T-cell (primary cell): Measurements from ENCODE around the gene ATIC. TPM values are rescaled to one million over a fixed set of nuclear protein-coding genes. Genes with fewer than 3 reads are reported as not detected.

Experiments
- ATAC-seq, 4 experiments: fragments of 200-7000 bp in 3 of 4; fragments of 150-1000 bp in 1 of 4; cut with Tn5 transposase; replicated peaks in 1 of 4; 1 replicate in 3 of 4; 2 replicates in 1 of 4; pipeline ENCODE4 v1.10.0; 2021; ENCODE audit warnings: moderate library complexity in 3 of 4, mild to moderate bottlenecking in 2 of 4, moderate number of reproducible peaks in 1 of 4
- CTCF ChIA-PET, 2 donors: fragments of 300-600 bp; sonication (Branson Sonifier 250); formaldehyde crosslinking; loops; one replicate each; lab custom pipeline; 2022; ENCODE audit warnings: antibody characterized with exemption in 2 of 2; lab: Charles Lee
- POLR2A ChIA-PET, 2 donors: fragments of 300-600 bp; sonication (Branson Sonifier 250); formaldehyde crosslinking; loops; one replicate each; lab custom pipeline; 2022; ENCODE audit warnings: antibody characterized with exemption in 2 of 2; lab: Charles Lee
- DNase-seq, 35 experiments: peaks; one replicate each; pipeline versions ENCODE4 v3.0.0 to v3.0.0-alpha.2; 2013 to 2023
- H3K27ac ChIP-seq: one replicate; pipeline ENCODE4 v1.5.1; 2013; ENCODE audit warnings: low read length
- H3K27me3 ChIP-seq, 2 experiments: replicated peaks in 1 of 2; 1 replicate in 1 of 2; 2 replicates in 1 of 2; pipeline versions ENCODE4 v1.6.1 to v1.7.0; 2013; ENCODE audit warnings: low read length in 1 of 2, mixed read lengths in 1 of 2; ENCODE audit not compliant: control insufficient read depth in 2 of 2, insufficient read depth in 2 of 2; ENCODE audit errors: extremely low read depth in 1 of 2
- H3K36me3 ChIP-seq, 2 donors: 1 replicate in 1 of 2; 2 replicates in 1 of 2; pipeline versions ENCODE4 v1.6.1 to v1.7.0; 2013; ENCODE audit warnings: low read length in 1 of 2; ENCODE audit not compliant: control insufficient read depth in 2 of 2, insufficient read depth in 1 of 2; ENCODE audit errors: extremely low read depth in 1 of 2
- H3K4me1 ChIP-seq, 2 experiments: 1 replicate in 1 of 2; 2 replicates in 1 of 2; pipeline versions ENCODE4 v1.6.1 to v1.7.0; 2013; ENCODE audit warnings: low read length in 2 of 2, mixed read lengths in 1 of 2; ENCODE audit not compliant: insufficient read depth in 2 of 2, control insufficient read depth in 1 of 2; ENCODE audit errors: extremely low read depth in 1 of 2
- H3K4me3 ChIP-seq, 2 donors: 1 replicate in 1 of 2; 2 replicates in 1 of 2; pipeline versions ENCODE4 v1.5.1 to v1.7.0; 2013; ENCODE audit warnings: mild to moderate bottlenecking in 2 of 2, low read length in 1 of 2, moderate library complexity in 1 of 2; ENCODE audit not compliant: control insufficient read depth in 1 of 2; ENCODE audit errors: extremely low read depth in 1 of 2
- H3K9me3 ChIP-seq: 2 replicates; pipeline ENCODE4 v1.7.0; 2013
- H3K27ac Mint-ChIP-seq, 2 donors: one replicate each; pipeline ENCODE4 v1.8.0; 2020 to 2021; ENCODE audit warnings: mild to moderate bottlenecking in 2 of 2, mixed read lengths in 2 of 2
- H3K27me3 Mint-ChIP-seq, 2 donors: one replicate each; pipeline ENCODE4 v1.8.0; 2021 to 2022; ENCODE audit warnings: mixed read lengths in 2 of 2
- H3K36me3 Mint-ChIP-seq: one replicate; pipeline ENCODE4 v1.8.0; 2021; ENCODE audit warnings: mixed read lengths
- H3K4me1 Mint-ChIP-seq, 3 donors: one replicate each; pipeline ENCODE4 v1.8.0; 2020 to 2022; ENCODE audit warnings: mixed read lengths in 3 of 3, mild to moderate bottlenecking in 1 of 3
- H3K4me3 Mint-ChIP-seq, 3 donors: one replicate each; pipeline ENCODE4 v1.8.0; 2020 to 2022; ENCODE audit warnings: mild to moderate bottlenecking in 3 of 3, mixed read lengths in 3 of 3, moderate library complexity in 3 of 3
- H3K9me3 Mint-ChIP-seq, 3 donors: one replicate each; pipeline ENCODE4 v1.8.0; 2020 to 2022; ENCODE audit warnings: mixed read lengths in 3 of 3
- WGBS: methylation state at CpG from one replicate; pipeline ENCODE4 v1.1.5; 2013; ENCODE audit warnings: missing lambda C conversion rate; ENCODE audit not compliant: insufficient coverage; 5-methylcytosine and 5-hydroxymethylcytosine counted together
- total RNA-seq, 35 experiments: library from RNA in 6 of 35; stranded (reverse) in 6 of 35; fragments of 120-200 nt in 1 of 35; gene quantifications; one replicate each; pipeline versions ENCODE4 v1.2.1 to v1.2.4 and lab custom pipeline; 2013 to 2026

ATIC gene
- total RNA-seq, 5 donors from 2014 or later (not counting 1 experiment from before 2014, with no cell fraction given), result 61.9 to 97.4 (median 78.8) TPM

DNA sequence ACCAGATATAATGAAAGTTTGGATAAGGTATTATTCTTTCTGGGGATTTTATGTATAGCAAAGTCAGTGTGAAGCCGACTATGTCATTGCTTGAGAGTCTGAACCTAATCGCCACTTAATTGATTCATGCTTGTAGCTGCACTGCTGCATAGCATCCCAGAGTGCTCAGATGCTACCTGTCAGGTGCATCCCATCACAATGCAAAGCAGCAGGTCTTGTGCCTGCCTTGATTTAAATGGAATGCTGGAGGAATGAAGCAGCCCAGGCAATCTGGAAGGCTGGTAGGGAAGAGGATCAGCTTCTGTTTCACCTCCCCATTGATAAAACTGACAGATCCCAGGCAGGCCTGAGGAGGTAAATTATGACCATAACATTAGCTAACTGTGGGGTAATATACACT lies 40.4 kb upstream of the ATIC start:
- H3K27me3 ChIP-seq, result no peaks in the 10 kb centered on the region
- Mint-ChIP-seq H3K27me3 (peaks cover 2 to 10% of the 10 kb centered on the region in 2 donors), H3K4me1 (peaks cover 4 to 5% (median 4%) of the 10 kb centered on the region in 3 donors), H3K27ac (no peak overlapping the region), H3K36me3 (no peaks in the 10 kb centered on the region), H3K4me3 (no peak overlapping the region), H3K9me3 (no peaks in the 10 kb centered on the region)
- WGBS, result 100% methylated on average over 1 of the region's 2 CpGs
- no peaks in the 10 kb centered on the region for H3K9me3 ChIP-seq
- H3K4me1 ChIP-seq, result no peaks in the 10 kb centered on the region
- POLR2A ChIA-PET, result no interaction called here
- no peak overlapping the region for H3K4me3 ChIP-seq
- CTCF ChIA-PET, result interaction anchor here in 1 of 2 donors (0.5 kb wide), 1 partner anchor 69 kb away, joined by 5 read pairs; no protein-coding TSS in a partner anchor
- no peaks in the 10 kb centered on the region for H3K36me3 ChIP-seq
- no peak overlapping the region for H3K27ac ChIP-seq
- ATAC-seq (no peak), DNase-seq (no peak)

GRCh38 chr2:215272918-215273317 lies 38.9 kb upstream of the ATIC start:
- peaks cover 1 to 4% (median 4%) of the 10 kb centered on the region in 3 donors for H3K4me1 Mint-ChIP-seq
- no peak for ATAC-seq
- H3K36me3 Mint-ChIP-seq, result no peaks in the 10 kb centered on the region
- H3K27ac Mint-ChIP-seq, result no peak overlapping the region
- no peak for DNase-seq
- Histone ChIP-seq H3K9me3 (no peaks in the 10 kb centered on the region), H3K27ac (no peak overlapping the region), H3K36me3 (no peaks in the 10 kb centered on the region), H3K27me3 (peaks cover 0 to 5% of the 10 kb centered on the region in 2 experiments), H3K4me1 (no peaks in the 10 kb centered on the region), H3K4me3 (no peak overlapping the region)
- WGBS, result 66% methylated on average over 2 of the region's 3 CpGs
- ChIA-PET CTCF (interaction anchor here in 1 of 2 donors (0.7 kb wide), 1 partner anchor 13 kb away, joined by 3 read pairs; no protein-coding TSS in a partner anchor), POLR2A (no interaction called here)
- H3K27me3 Mint-ChIP-seq, result peaks cover 2 to 6% of the 10 kb centered on the region in 2 donors
- no peak overlapping the region for H3K4me3 Mint-ChIP-seq
- no peaks in the 10 kb centered on the region for H3K9me3 Mint-ChIP-seq

DNA sequence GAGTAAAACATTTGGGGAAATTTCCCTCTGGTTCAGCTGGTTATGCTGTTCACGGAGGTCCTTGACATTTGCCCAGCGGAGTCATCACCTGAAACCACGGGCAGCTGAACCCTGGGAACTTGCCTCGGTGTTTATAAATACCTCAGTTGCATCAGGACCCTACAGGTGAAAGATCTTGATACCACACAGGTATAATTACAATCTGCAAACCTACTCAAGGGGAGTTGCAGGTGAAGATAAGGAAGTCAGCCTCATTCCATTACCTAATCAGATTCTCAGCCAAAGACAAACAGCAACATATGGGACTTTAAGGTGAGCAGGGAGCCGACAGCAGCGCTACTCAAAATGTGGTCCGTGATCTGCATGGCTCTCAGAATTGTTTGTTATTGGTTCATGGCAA lies 37.0 kb upstream of the ATIC start:
- Histone ChIP-seq H3K36me3 (no peaks in the 10 kb centered on the region), H3K9me3 (no peaks in the 10 kb centered on the region), H3K27ac (no peak overlapping the region), H3K27me3 (peaks cover 0 to 5% of the 10 kb centered on the region in 2 experiments), H3K4me3 (no peak overlapping the region), H3K4me1 (no peaks in the 10 kb centered on the region)
- Mint-ChIP-seq H3K9me3 (no peaks in the 10 kb centered on the region), H3K36me3 (no peaks in the 10 kb centered on the region), H3K27me3 (peaks cover 2 to 4% of the 10 kb centered on the region in 2 donors), H3K4me3 (no peak overlapping the region), H3K27ac (no peak overlapping the region), H3K4me1 (peaks cover 0 to 2% (median 2%) of the 10 kb centered on the region in 3 donors)
- 94% methylated on average over 3 of the region's 7 CpGs for WGBS
- CTCF ChIA-PET, result no interaction called here
- no peak for DNase-seq
- no peak for ATAC-seq
- POLR2A ChIA-PET, result no interaction called here

- H3K4me1 Mint-ChIP-seq, result no peaks in the 10 kb centered on the region
- no peak overlapping the region for H3K4me3 Mint-ChIP-seq
- no peak overlapping the region for H3K27ac Mint-ChIP-seq
- DNase-seq, result no peak
- H3K9me3 Mint-ChIP-seq, result no peaks in the 10 kb centered on the region
- no peaks in the 10 kb centered on the region for H3K36me3 ChIP-seq
- H3K27ac ChIP-seq, result no peak overlapping the region
- H3K4me1 ChIP-seq, result no peaks in the 10 kb centered on the region
- peaks cover 0 to 5% of the 10 kb centered on the region in 2 experiments for H3K27me3 ChIP-seq
- ChIA-PET CTCF (interaction anchor here in 1 of 2 donors (0.6 kb wide), 1 partner anchor 1469 kb away, joined by 3 read pairs; no protein-coding TSS in a partner anchor), POLR2A (interaction anchor here in 1 of 2 donors (0.6 kb wide), 1 partner anchor 1382 kb away, joined by 4 read pairs; no protein-coding TSS in a partner anchor)
- H3K27me3 Mint-ChIP-seq, result peaks cover 2 to 4% of the 10 kb centered on the region in 2 donors
- no peak overlapping the region for H3K4me3 ChIP-seq
- H3K36me3 Mint-ChIP-seq, result no peaks in the 10 kb centered on the region
- no CpG with 5 or more reads among the region's 4 CpGs for WGBS
- H3K9me3 ChIP-seq, result no peaks in the 10 kb centered on the region
- no peak for ATAC-seq
Measured at GRCh38 chr2:215275824-215276223, 36.0 kb upstream of the ATIC start.

GRCh38 chr2:215277944-215278343 lies 33.9 kb upstream of the ATIC start:
- no peak overlapping the region for H3K27ac ChIP-seq
- no peak overlapping the region for H3K4me3 ChIP-seq
- Mint-ChIP-seq H3K27ac (no peak overlapping the region), H3K4me3 (no peak overlapping the region), H3K27me3 (peaks cover 2 to 4% of the 10 kb centered on the region in 2 donors), H3K9me3 (no peaks in the 10 kb centered on the region), H3K4me1 (no peaks in the 10 kb centered on the region), H3K36me3 (no peaks in the 10 kb centered on the region)
- ATAC-seq, result no peak
- ChIA-PET CTCF (interaction anchor here in 1 of 2 donors (0.7 kb wide), 1 partner anchor 31 kb away, joined by 7 read pairs; no protein-coding TSS in a partner anchor), POLR2A (no interaction called here)
- H3K36me3 ChIP-seq, result no peaks in the 10 kb centered on the region
- 52% methylated on average over 2 of the region's 3 CpGs for WGBS
- H3K27me3 ChIP-seq, result peaks cover 0 to 5% of the 10 kb centered on the region in 2 experiments
- H3K4me1 ChIP-seq, result no peaks in the 10 kb centered on the region
- no peaks in the 10 kb centered on the region for H3K9me3 ChIP-seq
- DNase-seq, result no peak

GRCh38 chr2:215280326-215280725 lies 31.5 kb upstream of the ATIC start:
- no peaks in the 10 kb centered on the region for H3K9me3 Mint-ChIP-seq
- ChIA-PET CTCF (no interaction called here), POLR2A (no interaction called here)
- H3K4me1 Mint-ChIP-seq, result no peaks in the 10 kb centered on the region
- H3K36me3 Mint-ChIP-seq, result no peaks in the 10 kb centered on the region
- no peak overlapping the region for H3K27ac ChIP-seq
- DNase-seq (no peak), ATAC-seq (no peak)
- no peak overlapping the region for H3K4me3 Mint-ChIP-seq
- H3K36me3 ChIP-seq, result no peaks in the 10 kb centered on the region
- peaks cover 0 to 2% of the 10 kb centered on the region in 2 donors for H3K27me3 Mint-ChIP-seq
- peaks cover 0 to 5% of the 10 kb centered on the region in 2 experiments for H3K27me3 ChIP-seq
- no peak overlapping the region for H3K4me3 ChIP-seq
- H3K9me3 ChIP-seq, result no peaks in the 10 kb centered on the region
- H3K4me1 ChIP-seq, result no peaks in the 10 kb centered on the region
- H3K27ac Mint-ChIP-seq, result no peak overlapping the region
